ENCODE measurements around the gene MRPS27. TPM values are rescaled to one million over a fixed set of nuclear protein-coding genes. Genes with fewer than 3 reads are reported as not detected.

The MRPS27 gene
- total and polyA plus RNA-seq, 4 donors = 17.6 to 38.7 (median 34.9) TPM

DNA sequence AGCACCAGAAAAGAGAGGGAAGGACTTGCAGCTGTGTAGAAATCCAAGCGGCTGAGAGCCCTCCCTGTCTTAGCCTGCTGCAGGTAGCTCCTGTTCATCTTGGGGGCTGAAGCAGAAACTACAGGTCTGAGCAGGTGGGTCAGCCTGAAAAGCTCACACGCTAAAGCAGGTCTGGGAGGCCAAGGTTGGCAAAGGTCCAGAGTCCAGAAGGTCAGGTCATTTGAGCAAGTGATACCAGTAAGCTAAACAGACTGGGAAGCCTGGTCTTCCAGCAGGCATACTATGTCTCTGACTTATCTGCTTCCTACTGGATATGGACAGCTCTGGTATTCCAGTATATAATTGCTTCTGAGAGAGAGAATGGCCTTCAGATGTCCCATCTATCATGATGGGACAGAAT is 26.4 kb upstream of the MRPS27 start:
- Histone ChIP-seq H3K27ac (ENCODE audit: low read depth in 1 of 2, low read length in 2 of 2) (peak overlapping the region in 1 of 2 donors; percentile 19), H3K4me1 (ENCODE audit: control insufficient read depth in 4 of 4, insufficient read depth in 4 of 4, low read length in 3 of 4) (peaks cover 2 to 10% (median 8%) of the 10 kb centered on the region in 4 donors), H3K4me3 (ENCODE audit: low read depth in 1 of 3, low read length in 3 of 3) (no peak overlapping the region), H3K9me3 (ENCODE audit: control insufficient read depth in 4 of 4, low read length in 3 of 4) (no peaks in the 10 kb centered on the region), H3K36me3 (ENCODE audit: control insufficient read depth in 4 of 4, insufficient read depth in 3 of 4, low read depth in 1 of 4, low read length in 3 of 4) (peaks cover 0 to 10% (median 5%) of the 10 kb centered on the region in 4 donors), H3K9ac (ENCODE audit: low read depth in 1 of 2, low read length in 2 of 2) (no peak overlapping the region), H3K27me3 (ENCODE audit: control insufficient read depth in 4 of 4, insufficient read depth in 4 of 4, low read length in 3 of 4) (no peaks in the 10 kb centered on the region)
- TF ChIP-seq JUND (IDR thresholded peaks at IDR 0.05) = peak in 1 of 2 donors; percentile 44
- TF ChIP-seq HNF4A (conservative IDR thresholded peaks at IDR 0.05) = peak; percentile 93 to 95
- no peak for TF ChIP-seq GABPA (IDR thresholded peaks at IDR 0.05 in 1 of 2, conservative IDR thresholded peaks at IDR 0.05 in 1 of 2)
- TF ChIP-seq RXRA (IDR thresholded peaks at IDR 0.05) = peak; percentile 57 to 71
- TF ChIP-seq, protein P1, sequence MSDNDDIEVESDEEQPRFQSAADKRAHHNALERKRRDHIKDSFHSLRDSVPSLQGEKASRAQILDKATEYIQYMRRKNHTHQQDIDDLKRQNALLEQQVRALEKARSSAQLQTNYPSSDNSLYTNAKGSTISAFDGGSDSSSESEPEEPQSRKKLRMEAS (IDR thresholded peaks at IDR 0.05) = peak; percentile 31
- TF ChIP-seq YY1 (IDR thresholded peaks at IDR 0.05) = no peak
- peak in 1 of 2 donors; percentile 22 for TF ChIP-seq RAD21 (IDR thresholded peaks at IDR 0.05)
- TF ChIP-seq SP1 (IDR thresholded peaks at IDR 0.05) = peak; percentile 83
- peak; percentile 68 for TF ChIP-seq HNF4G (IDR thresholded peaks at IDR 0.05)
- whole genome bisulfite sequencing = 57% methylated on average over 2 of the region's 2 CpGs
- DNase-seq (ENCODE audit: low spot score) = no peak

DNA sequence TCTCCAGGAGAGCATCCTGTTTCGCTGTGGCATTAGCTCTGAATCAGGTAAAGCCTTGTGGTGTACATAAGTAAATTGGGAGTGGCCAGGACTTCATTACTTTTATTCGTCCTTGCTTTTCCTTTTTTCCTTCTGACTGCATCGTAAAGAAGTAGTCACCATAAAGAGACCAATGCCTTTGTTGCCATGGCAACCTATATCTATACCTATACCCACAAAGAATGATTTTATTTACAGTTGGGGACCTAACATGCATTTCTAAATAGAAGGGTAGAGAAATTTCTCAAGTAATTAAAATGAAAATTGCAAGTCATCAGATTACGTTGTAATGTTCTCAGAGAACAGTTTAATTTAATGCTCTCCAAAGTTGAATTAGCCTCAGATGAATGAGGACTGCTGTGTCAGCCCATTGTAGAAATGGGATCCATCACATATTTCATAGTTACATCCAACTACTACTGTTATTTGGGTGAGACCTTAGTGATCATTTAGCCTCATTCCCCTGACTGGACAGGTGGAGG is 18.7 kb upstream of the MRPS27 start:
- no peak for DNase-seq (ENCODE audit: low spot score)
- Histone ChIP-seq H3K9ac (ENCODE audit: low read depth in 1 of 2, low read length in 2 of 2) (no peak overlapping the region), H3K4me1 (ENCODE audit: control insufficient read depth in 4 of 4, insufficient read depth in 4 of 4, low read length in 3 of 4) (peaks cover 4 to 19% (median 9%) of the 10 kb centered on the region in 4 donors), H3K9me3 (ENCODE audit: control insufficient read depth in 4 of 4, low read length in 3 of 4) (no peaks in the 10 kb centered on the region), H3K27me3 (ENCODE audit: control insufficient read depth in 4 of 4, insufficient read depth in 4 of 4, low read length in 3 of 4) (no peaks in the 10 kb centered on the region), H3K36me3 (ENCODE audit: control insufficient read depth in 4 of 4, insufficient read depth in 3 of 4, low read depth in 1 of 4, low read length in 3 of 4) (peaks cover 0 to 11% (median 7%) of the 10 kb centered on the region in 4 donors), H3K4me3 (ENCODE audit: low read depth in 1 of 3, low read length in 3 of 3) (no peak overlapping the region), H3K27ac (ENCODE audit: low read depth in 1 of 2, low read length in 2 of 2) (no peak overlapping the region)
- TF ChIP-seq FOXA1 (IDR thresholded peaks at IDR 0.05) (no peak), SP1 (IDR thresholded peaks at IDR 0.05) (no peak), GABPA (IDR thresholded peaks at IDR 0.05 in 1 of 2, conservative IDR thresholded peaks at IDR 0.05 in 1 of 2) (no peak), EGR1 (IDR thresholded peaks at IDR 0.05; ENCODE audit: low read depth in 2 of 2) (no peak), JUND (IDR thresholded peaks at IDR 0.05) (no peak), YY1 (IDR thresholded peaks at IDR 0.05) (no peak), RXRA (IDR thresholded peaks at IDR 0.05) (no peak), HNF4G (IDR thresholded peaks at IDR 0.05) (no peak), HNF4A (conservative IDR thresholded peaks at IDR 0.05) (no peak), TAF1 (conservative IDR thresholded peaks at IDR 0.05) (no peak), RAD21 (IDR thresholded peaks at IDR 0.05) (no peak), NR2F2 (IDR thresholded peaks at IDR 0.05) (no peak), FOXA2 (IDR thresholded peaks at IDR 0.05) (no peak)
- TF ChIP-seq, protein P2, sequence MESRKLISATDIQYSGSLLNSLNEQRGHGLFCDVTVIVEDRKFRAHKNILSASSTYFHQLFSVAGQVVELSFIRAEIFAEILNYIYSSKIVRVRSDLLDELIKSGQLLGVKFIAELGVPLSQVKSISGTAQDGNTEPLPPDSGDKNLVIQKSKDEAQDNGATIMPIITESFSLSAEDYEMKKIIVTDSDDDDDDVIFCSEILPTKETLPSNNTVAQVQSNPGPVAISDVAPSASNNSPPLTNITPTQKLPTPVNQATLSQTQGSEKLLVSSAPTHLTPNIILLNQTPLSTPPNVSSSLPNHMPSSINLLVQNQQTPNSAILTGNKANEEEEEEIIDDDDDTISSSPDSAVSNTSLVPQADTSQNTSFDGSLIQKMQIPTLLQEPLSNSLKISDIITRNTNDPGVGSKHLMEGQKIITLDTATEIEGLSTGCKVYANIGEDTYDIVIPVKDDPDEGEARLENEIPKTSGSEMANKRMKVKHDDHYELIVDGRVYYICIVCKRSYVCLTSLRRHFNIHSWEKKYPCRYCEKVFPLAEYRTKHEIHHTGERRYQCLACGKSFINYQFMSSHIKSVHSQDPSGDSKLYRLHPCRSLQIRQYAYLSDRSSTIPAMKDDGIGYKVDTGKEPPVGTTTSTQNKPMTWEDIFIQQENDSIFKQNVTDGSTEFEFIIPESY (IDR thresholded peaks at IDR 0.05) = no peak
- TF ChIP-seq, protein P3, sequence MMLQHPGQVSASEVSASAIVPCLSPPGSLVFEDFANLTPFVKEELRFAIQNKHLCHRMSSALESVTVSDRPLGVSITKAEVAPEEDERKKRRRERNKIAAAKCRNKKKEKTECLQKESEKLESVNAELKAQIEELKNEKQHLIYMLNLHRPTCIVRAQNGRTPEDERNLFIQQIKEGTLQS (IDR thresholded peaks at IDR 0.05) = no peak
- TF ChIP-seq, protein P4, sequence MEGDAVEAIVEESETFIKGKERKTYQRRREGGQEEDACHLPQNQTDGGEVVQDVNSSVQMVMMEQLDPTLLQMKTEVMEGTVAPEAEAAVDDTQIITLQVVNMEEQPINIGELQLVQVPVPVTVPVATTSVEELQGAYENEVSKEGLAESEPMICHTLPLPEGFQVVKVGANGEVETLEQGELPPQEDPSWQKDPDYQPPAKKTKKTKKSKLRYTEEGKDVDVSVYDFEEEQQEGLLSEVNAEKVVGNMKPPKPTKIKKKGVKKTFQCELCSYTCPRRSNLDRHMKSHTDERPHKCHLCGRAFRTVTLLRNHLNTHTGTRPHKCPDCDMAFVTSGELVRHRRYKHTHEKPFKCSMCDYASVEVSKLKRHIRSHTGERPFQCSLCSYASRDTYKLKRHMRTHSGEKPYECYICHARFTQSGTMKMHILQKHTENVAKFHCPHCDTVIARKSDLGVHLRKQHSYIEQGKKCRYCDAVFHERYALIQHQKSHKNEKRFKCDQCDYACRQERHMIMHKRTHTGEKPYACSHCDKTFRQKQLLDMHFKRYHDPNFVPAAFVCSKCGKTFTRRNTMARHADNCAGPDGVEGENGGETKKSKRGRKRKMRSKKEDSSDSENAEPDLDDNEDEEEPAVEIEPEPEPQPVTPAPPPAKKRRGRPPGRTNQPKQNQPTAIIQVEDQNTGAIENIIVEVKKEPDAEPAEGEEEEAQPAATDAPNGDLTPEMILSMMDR (IDR thresholded peaks at IDR 0.05; ENCODE audit: low read depth, low read length, missing input control) = no peak
- TF ChIP-seq, protein P1 (IDR thresholded peaks at IDR 0.05) = no peak
- WGBS = 95% methylated on average over 4 of the region's 4 CpGs

Data from liver (tissue), 9 donors.